GM18907 (cell line): ENCODE data around the gene TARBP1.
"Not testable (repeated sequence)": the region's sequence is repeated elsewhere in the genome, so short reads cannot be mapped to it uniquely, and the experiment has no call there.

Source experiments
- ATAC-seq: cut with Tn5 transposase; IDR thresholded peaks from one replicate; pipeline ENCODE4 v1.9.1; 2021; ENCODE audit warnings: mild to moderate bottlenecking, moderate library complexity; ENCODE audit not compliant: unreplicated experiment

Gene TARBP1

GRCh38 chr1:234401658-234402057, 77.3 kb downstream of the TARBP1 start:
- no peak for ATAC-seq

GRCh38 chr1:234400773-234401172, 78.2 kb downstream of the TARBP1 start:
- no peak for ATAC-seq

GRCh38 chr1:234399515-234399914, 79.5 kb downstream of the TARBP1 start:
- ATAC-seq: not testable (repeated sequence)

GRCh38 chr1:234398849-234399381, 80.1 kb downstream of the TARBP1 start:
- peak; percentile 44 for ATAC-seq

GRCh38 chr1:234397732-234398131, 81.2 kb downstream of the TARBP1 start:
- no peak for ATAC-seq

GRCh38 chr1:234396871-234397270, 82.1 kb downstream of the TARBP1 start:
- peak; percentile 51 for ATAC-seq

- ATAC-seq: no peak
These were observed 82.9 kb downstream of the TARBP1 start for GRCh38 chr1:234396092-234396491.

- no peak for ATAC-seq
These were observed 83.7 kb downstream of the TARBP1 start for GRCh38 chr1:234395297-234395696.

GRCh38 chr1:234393190-234393589, 85.8 kb downstream of the TARBP1 start:
- ATAC-seq: no peak

- ATAC-seq: no peak
These were observed 90.9 kb downstream of the TARBP1 start for GRCh38 chr1:234388094-234388493.

GRCh38 chr1:234386122-234386521, 92.9 kb downstream of the TARBP1 start:
- no peak for ATAC-seq

- no peak for ATAC-seq
These were observed 97.1 kb downstream of the TARBP1 start for GRCh38 chr1:234381699-234382555.

GRCh38 chr1:234379591-234380109, 99.3 kb downstream of the TARBP1 start:
- not testable (repeated sequence) for ATAC-seq

GRCh38 chr1:234375672-234376071, 103.3 kb downstream of the TARBP1 start:
- no peak for ATAC-seq

GRCh38 chr1:234373959-234374254, 105.1 kb downstream of the TARBP1 start:
- ATAC-seq: peak; percentile 25

GRCh38 chr1:234373064-234373958, 105.7 kb downstream of the TARBP1 start, which contains the start of gene COA6:
Gene COA6, plus strand, starts transcription at chr1:234373456. Its CDS starts 11 bp downstream, at chr1:234373467.
- peak; percentile 95 for ATAC-seq

- ATAC-seq: no peak
These were observed 106.8 kb downstream of the TARBP1 start for GRCh38 chr1:234372011-234372757.

- no peak for ATAC-seq
These were observed 107.6 kb downstream of the TARBP1 start for GRCh38 chr1:234371414-234371813.

- no peak for ATAC-seq
These were observed 109.2 kb downstream of the TARBP1 start for GRCh38 chr1:234369784-234370183.

GRCh38 chr1:234369033-234369430, 109.9 kb downstream of the TARBP1 start:
- no peak for ATAC-seq
